DOHH2 (cell line): ENCODE measurements around the gene CLMN.

Experiments
- EZH2phosphoT487 ChIP-seq: fragments of 200-600 bp; sonication (generic); IDR thresholded peaks from 2 replicates; pipeline ENCODE4 v1.6.1; 2017; ENCODE audit warnings: borderline replicate concordance, mild to moderate bottlenecking, antibody characterized with exemption, low read length, moderate library complexity, mixed read lengths
- TF ChIP-seq, protein P1 (sequence below): fragments of 200-600 bp; sonication (generic); IDR thresholded peaks from one replicate; pipeline ENCODE4 v1.5.1; 2014; ENCODE audit warnings: antibody characterized with exemption, mild to moderate bottlenecking, low read depth, low read length; ENCODE audit not compliant: poor library complexity, severe bottlenecking

DNA sequence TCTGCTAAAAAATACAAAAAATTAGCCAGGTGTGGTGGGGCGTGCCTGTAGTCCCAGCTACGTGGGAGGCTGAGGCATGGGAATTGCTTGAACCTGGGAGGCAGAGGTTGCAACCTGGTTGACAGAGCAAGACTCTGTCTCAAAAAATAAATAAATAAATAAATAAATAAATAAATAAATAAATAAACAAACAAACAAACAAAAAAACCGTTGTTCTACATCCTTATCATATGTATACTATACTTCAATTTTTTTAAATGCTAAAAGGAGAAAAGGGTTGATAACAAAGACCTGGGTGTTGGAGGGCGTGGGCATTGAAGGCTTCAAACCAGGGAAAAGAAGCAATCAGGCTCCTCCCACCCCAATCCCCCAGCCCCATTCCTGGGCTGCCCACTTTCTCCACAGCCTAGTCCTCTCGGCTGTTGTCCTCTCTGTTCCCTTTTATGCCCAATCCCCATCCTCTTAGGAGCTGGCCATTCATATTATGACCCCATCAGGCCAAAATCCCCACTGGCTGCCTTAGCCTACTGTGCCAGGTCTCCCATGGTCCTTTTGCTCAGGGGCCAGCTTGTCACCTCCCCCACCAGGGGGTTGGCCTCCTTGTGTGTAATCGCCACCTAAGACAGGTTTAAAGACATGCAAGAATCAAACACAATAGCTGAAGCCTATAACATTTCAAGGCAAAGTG is 30.2 kb downstream of the CLMN start:
- TF ChIP-seq, protein P1, sequence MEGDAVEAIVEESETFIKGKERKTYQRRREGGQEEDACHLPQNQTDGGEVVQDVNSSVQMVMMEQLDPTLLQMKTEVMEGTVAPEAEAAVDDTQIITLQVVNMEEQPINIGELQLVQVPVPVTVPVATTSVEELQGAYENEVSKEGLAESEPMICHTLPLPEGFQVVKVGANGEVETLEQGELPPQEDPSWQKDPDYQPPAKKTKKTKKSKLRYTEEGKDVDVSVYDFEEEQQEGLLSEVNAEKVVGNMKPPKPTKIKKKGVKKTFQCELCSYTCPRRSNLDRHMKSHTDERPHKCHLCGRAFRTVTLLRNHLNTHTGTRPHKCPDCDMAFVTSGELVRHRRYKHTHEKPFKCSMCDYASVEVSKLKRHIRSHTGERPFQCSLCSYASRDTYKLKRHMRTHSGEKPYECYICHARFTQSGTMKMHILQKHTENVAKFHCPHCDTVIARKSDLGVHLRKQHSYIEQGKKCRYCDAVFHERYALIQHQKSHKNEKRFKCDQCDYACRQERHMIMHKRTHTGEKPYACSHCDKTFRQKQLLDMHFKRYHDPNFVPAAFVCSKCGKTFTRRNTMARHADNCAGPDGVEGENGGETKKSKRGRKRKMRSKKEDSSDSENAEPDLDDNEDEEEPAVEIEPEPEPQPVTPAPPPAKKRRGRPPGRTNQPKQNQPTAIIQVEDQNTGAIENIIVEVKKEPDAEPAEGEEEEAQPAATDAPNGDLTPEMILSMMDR = no peak
- no peak for TF ChIP-seq EZH2phosphoT487
